GM15510 (cell line): ENCODE measurements around the gene TGFB1.

Experiments used
- POLR2A ChIP-seq: IDR thresholded peaks from 3 replicates; pipeline ENCODE4 v1.6.1; 2011; ENCODE audit warnings: borderline replicate concordance; ENCODE audit not compliant: insufficient read length; ENCODE audit errors: extremely low read depth

TGFB1 gene

DNA sequence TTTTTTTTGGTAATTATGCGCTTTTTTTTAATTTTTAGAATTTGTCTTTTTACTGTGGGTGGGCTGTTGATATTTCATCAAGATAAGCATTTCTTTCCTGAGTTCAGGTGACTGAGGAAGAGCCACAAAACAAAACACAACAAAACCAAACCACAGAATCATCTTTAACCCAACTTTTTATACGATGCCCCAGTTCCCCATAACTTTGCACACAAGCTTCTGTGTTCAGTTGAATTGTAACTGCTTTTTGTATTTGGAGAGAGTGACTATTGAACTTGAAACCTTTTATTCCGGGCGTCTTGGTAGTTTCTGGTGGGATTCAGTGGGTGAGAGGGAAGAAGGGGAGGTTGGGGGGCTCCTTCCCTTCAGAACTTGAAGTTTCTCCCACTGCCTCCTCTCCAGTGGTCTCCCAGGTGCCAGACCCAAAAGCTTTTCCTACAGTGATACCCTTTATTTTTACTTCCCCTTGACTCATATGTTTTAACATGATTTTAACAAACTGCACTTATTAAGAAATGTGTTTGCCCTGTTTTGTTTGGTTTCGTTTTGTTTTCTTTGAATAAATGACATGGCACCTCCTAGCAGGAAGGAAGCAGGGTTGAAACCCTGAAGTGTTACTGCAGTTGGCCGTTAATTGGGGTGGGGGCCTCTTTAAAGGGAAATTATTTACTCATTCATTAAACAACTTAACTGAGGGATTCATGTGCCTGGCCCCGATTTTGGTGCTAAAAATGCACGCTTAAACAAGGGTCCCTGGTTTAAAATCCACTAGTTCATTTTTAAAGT lies 46.4 kb downstream of the TGFB1 start:
- TF ChIP-seq POLR2A: no peak

DNA sequence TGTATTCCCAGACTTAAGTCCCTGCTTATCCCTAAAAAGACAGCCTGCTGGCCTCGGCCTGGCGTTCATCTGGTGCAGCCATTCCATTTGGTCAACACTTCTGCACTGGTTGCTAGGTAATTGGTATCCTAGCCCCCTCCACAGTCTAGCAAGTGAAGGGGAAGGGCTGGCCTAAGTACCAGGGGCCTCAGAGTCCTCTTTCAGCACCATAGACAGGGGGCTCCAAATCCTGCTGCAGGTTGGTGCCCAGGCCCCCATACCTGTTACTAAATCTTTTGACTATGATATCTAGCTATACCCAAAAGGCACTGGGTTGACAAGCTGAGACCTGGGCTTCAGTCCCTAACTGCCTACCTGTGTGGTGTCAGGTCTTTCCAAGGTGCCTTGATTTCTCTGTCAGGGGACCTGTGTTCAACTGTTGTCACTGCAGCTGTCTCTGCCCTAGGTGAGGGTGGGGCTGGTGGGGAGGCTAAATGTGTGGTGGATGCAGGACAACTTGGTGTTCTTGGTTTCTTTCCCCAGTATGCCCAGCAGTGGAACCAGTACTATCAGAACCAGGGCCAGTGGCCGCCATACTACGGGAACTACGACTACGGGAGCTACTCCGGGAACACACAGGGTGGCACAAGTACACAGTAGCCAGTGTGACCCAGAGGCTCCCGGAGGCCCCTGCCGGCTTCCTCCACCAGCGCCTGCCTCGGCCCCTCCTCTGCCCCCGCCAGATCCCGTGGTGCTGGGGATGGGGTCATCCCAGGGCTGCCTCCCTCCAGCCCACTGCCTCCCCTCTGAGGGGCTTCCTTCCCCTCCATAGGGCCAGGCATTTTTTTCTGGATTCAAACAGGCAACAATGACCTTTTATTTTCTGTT lies 47.6 kb downstream of the TGFB1 start:
- TF ChIP-seq POLR2A: no peak

DNA sequence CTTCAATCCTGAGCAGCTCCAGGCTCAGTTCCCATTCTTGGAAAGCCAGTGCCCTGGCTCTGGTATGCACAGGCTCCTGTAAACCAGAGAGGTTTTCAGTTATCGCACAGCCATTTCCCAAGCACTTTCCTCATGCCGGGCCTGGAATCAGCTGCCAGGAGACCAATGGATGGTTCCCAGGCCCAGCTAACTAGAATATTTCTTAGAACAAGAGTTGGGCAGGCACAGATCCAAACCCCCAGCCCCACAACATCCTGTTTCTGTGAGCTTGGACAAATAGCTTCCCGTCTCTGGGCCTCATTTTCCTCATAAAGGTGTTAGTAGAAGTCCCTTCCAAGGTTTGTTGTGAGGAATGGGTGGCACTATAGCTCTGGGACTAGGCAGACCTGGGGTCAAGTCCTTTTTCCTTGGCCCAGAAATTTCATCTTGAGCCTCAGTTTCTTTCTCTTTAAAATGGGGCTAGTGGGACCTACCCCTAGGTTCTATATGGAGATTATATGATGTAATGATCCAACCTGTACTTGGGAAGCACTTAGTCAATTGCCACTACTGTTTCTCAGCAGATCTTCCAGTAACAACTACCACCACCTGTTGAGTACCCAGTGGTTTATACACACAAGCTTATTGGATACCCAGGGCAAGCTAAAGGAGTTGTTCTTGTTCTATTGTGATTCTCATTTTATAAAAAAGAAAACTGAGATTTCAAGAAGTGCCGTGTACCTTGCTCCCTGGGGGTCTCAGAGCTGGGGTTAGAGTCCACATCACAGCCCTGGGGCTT lies 48.8 kb downstream of the TGFB1 start:
- TF ChIP-seq POLR2A: no peak

DNA sequence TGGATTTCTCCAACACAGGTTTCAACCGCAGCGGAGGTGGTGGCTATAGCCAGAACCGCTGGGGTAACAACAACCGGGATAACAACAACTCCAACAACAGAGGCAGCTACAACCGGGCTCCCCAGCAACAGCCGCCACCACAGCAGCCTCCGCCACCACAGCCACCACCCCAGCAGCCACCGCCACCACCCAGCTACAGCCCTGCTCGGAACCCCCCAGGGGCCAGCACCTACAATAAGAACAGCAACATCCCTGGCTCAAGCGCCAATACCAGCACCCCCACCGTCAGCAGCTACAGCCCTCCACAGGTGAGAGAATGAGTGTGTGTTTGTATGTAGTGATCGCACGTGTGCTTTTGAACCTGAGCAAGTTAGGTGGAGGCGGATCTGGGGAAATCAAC lies 49.8 kb downstream of the TGFB1 start:
- TF ChIP-seq POLR2A: no peak

DNA sequence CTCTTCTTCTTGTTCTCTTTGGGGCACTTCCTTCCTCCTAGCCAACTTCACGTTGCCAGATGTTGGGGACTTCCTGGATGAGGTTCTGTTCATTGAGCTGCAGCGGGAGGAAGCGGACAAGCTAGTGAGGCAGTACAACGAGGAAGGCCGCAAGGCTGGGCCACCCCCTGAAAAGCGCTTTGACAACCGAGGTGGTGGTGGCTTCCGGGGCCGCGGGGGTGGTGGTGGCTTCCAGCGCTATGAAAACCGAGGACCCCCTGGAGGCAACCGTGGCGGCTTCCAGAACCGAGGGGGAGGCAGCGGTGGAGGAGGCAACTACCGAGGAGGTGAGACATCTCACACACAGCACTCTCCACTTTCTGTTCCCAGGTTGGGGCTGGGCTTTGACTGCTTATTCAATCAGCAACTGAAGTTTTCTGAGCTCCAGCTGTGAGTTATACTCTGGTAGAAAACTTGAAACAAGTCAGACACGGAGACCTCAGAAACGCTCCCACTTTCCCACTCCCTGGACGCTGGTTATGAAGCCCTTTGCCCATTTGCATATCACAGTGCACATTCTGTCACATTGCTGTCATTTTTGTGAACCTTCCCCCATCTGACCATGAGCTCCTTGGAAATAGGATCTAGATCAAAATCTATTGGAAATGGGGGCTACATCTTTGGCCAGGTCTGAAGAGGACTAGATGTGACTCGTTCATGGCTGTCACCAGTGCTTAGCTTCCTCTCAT lies 50.9 kb downstream of the TGFB1 start:
- TF ChIP-seq POLR2A: no peak

DNA sequence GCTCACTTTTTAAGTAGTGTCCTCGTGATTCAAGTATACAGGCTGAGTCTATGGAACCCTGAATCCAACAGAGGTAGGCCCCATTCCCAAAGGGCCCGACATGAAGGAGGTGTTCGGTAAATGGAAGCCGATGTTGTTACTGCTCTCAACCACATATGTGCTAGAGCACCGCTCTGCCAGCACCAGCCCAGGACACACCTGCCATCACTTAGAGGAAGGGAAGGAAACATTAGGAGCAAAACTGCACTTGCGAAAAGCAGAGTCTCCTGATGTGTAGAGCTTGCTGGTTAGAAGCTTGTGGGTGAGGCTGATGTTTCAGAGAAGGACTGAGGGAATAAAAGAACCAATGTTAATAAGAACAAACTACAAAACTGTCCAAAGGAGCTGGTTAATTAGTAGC lies 53.2 kb downstream of the TGFB1 start:
- no peak for TF ChIP-seq POLR2A

DNA sequence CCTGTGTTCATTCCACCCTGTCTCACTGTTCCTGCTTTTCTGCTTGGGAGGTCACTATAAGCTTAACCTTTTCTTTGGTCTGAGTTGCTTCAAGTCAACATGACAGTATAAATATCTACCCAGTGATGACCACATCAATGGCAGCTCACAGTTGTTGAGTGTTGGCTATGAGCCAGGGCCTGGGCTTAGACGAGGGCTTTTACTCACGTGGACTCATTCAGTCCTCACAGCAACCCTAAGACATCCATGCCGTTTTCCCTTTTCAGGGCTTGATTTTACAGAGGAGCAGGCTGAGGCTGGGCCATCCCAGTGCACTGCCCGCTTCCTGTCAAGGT lies 54.0 kb downstream of the TGFB1 start:
- TF ChIP-seq POLR2A: no peak

DNA sequence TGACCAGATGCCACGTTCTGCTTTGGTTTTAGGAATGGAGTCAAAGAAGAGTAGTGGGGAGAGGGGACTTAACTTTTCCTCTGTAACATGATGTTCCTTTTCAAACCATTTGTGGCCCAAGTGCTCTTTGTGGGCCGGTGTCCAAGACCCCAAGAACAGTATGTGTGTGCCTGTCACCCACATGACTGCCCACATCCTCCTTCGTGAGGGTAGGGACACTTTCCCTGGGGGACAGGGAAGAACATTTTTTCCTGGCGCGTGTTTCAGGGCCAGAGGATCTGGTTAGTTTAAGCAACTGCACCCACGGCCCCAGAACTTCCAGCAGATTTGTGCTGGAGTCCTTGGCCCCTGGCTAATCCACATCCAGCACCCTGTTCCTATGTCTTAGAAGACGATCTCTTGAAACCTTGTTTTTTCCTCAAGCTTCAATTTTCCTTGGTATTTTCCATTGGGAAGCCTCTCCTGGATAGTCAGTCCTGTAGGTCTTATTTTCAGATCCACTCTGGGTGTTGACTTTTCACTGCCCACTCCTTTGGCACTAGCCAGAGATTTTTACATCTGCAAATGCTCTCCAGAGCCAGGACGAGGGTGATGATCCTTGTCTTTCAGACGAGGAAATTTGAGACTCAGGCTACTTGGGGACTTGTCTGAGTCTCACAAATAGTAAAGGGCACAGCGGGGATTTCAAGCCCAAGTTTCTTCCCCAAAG lies 54.5 kb downstream of the TGFB1 start:
- TF ChIP-seq POLR2A: no peak

DNA sequence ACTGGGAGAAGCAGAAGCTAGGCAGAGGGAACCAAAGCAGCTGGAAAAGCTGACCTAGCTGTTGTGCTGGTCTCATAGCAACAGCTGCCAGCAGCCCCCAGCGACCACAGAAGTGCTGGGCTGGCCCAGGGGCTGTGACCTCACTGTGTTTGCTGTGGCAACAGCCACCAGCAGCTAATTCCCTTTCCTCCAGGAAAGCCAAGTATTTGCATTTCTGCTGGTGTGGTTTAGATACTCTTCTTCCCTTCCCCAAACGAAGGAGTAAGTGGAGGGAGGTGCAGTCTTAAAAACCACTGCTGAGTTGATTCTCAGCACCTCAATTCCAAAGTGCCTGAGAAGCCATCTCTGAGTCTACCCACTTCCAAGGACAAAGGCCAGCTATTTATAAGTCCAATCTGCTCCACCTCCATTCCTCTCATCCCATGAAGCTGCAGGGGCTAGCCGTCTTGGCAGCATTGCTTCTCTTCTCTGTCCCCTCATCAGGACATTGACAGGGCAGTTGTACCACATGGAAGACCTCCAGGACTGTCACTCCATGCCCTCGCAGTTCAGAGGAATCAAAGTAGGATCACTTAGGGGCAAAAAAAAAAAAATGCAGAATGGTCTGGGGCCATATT lies 55.3 kb downstream of the TGFB1 start:
- no peak for TF ChIP-seq POLR2A

DNA sequence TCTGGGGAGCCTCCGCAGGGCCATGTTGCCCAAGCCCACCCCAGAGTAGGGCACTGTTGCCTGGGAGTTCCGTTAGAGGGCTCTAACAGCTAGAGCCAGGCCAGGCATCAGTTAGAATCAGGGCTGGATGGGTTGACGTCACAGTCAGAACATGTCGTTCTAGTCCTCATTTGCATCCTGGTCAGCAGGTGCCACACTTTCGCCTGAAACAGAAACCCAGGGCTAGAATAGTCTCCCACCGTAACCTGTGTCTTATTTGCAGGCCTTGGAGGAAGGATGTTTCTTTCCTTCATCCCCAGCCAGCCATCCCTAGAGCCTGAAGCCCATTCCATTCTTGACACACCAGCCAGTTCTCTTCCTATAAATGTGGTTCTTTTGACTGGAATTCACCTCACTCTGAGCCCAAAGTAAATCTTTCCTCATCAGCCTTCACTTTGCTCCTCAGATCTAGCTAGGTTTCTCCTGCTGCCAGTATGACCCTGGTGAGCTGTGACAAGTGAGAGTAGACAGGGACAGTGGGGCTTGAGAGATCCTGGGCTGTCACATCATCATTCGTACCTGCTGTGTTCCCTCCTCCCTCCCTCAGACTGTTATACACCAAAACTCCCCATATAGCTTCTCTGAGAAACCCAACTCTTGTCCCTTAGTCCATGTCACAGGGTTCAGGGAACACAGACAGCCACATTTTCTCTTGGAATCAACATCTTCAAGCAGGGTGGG lies 55.9 kb downstream of the TGFB1 start:
- TF ChIP-seq POLR2A: peak; percentile 31

DNA sequence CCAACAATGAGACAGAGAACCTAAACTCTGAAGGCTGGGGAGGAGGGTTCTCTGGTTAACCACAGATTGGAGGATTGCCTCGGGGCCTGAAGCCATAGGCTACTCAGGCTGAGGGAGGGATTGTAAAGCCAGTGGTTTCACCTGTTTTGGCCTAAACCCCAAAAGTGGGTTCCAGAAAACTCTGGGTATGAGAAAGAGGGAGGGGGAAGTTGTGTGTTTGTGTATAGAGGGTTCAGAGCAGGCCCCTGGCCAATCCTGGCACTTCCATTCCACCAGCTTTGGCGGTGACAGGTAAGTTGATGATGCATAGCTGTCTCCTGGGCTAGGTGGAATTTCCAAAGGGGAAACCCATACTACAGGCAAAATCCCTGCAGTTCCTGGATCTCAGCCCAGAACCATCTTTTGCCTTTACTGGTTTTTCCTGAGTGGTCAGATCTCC lies 57.3 kb downstream of the TGFB1 start:
- no peak for TF ChIP-seq POLR2A

DNA sequence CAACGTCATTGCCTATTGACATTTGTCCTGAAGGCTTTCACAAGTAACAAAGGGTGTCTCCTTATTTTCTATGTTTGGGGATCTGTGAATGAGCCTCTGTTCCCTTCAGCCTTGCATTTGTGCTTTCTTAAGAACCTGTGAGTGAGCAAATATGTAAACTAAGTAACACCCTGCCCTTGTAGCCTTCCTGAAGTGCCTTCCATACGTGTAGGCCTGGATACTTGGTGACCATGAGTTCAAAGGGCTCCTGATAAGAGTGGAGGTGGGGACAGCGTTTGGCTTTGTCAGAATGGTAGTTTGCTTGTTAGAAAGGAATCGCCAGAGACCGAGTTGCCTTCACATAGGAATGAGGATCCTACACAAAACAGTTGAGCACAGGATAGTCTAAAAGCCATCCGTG lies 58.2 kb downstream of the TGFB1 start:
- TF ChIP-seq POLR2A: no peak

DNA sequence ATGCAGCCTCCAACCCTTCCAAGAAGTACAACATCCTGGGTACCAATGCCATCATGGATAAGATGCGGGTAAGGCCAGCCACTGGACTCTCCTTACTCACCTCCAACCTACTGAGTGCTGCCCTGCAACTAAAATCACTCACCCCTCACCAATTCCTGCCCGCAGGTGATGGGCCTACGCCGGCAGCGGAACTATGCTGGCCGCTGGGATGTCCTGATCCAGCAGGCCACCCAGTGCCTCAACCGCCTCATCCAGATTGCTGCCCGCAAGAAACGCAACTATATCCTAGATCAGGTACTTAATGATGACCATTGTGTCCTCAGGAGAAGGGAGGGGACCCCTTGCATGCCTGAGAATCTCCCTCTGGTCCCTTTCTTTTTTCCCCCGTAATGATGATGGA lies 59.3 kb downstream of the TGFB1 start:
- no peak for TF ChIP-seq POLR2A

DNA sequence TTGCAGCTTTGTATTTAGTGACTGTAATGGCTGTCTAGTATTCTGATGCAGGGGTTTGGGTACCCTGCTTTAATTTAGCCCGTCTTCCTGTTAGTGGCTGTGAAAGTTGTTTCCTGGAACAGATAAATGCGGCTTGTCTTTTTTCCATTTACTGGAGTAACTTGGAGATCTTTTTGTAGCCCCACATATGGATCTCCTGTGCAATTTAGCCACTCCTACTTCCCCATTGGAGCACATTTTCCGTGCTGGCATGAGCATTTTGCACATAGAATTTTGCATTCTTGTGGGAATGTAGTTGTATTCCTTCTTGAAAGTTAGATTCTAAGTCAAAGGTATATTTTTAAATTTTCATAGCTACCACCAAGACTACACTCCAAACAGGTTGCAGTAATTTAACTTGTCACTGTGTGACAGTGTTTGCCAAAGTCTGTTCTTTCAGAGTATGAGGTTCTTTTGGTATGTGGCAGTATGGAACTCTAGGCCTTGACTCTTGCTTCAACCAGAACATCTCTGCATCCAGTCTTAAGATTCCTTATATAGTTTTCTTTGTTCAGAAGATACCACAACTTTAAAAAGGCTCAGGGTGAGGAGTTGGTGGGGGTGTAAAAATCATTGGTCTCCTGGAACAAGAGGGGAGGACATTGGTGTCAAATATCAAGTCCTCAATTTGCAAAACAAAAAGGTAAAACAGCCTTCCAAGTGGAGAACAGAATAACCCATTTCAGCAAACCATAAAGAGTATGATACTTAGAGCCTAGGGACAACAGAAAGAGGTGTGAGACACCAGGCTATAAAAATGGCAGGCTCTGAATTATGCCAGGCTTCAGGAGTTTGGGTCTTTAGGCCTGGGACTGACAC lies 64.8 kb downstream of the TGFB1 start:
- TF ChIP-seq POLR2A: no peak
